Adrenal gland (tissue), 12 donors: Measurements from ENCODE around the gene PARD3B. TPM values are rescaled to one million over a fixed set of nuclear protein-coding genes. Genes with fewer than 3 reads are reported as not detected.

Experiments
- DNase-seq, 7 donors: peaks; one replicate each; pipeline ENCODE4 v3.0.0-alpha.2; 2019 to 2020
- H3K27ac ChIP-seq, 5 donors: fragments of 200-600 bp; sonication (generic) in 4 of 5; 1 replicate in 3 of 5; 2 replicates in 2 of 5; pipeline versions ENCODE4 v1.5.1 to v1.8.0; 2016 to 2020; ENCODE audit warnings: mild to moderate bottlenecking in 1 of 5
- H3K27me3 ChIP-seq: fragments of 200-600 bp; 2 replicates; pipeline ENCODE4 v1.8.0; 2021
- H3K36me3 ChIP-seq, 2 donors: fragments of 200-600 bp; replicated peaks in 1 of 2; 1 replicate in 1 of 2; 2 replicates in 1 of 2; pipeline versions ENCODE4 v1.5.1 to v1.8.0; 2018 to 2022
- H3K4me1 ChIP-seq, 2 donors: fragments of 200-600 bp; replicated peaks in 1 of 2; 1 replicate in 1 of 2; 2 replicates in 1 of 2; pipeline versions ENCODE4 v1.5.1 to v1.8.0; 2018 to 2021
- H3K4me3 ChIP-seq, 4 donors: fragments of 200-600 bp; sonication (generic) in 3 of 4; one replicate each; pipeline ENCODE4 v1.5.1; 2016 to 2018
- H3K9me3 ChIP-seq, 3 donors: fragments of 200-600 bp; sonication (generic) in 1 of 3; replicated peaks in 1 of 3; 1 replicate in 2 of 3; 2 replicates in 1 of 3; pipeline versions ENCODE4 v1.5.1 to v1.8.0; 2016 to 2021
- CTCF ChIP-seq, 6 experiments: fragments of 450-650 bp in 4 of 6; fragments of 200-600 bp in 2 of 6; sonication (generic) in 1 of 6; IDR thresholded peaks; 1 replicate in 5 of 6; 2 replicates in 1 of 6; pipeline versions ENCODE4 v1.5.1 to v1.8.0; 2016 to 2021; ENCODE audit warnings: antibody characterized with exemption in 6 of 6, mild to moderate bottlenecking in 2 of 6, moderate library complexity in 1 of 6
- POLR2A ChIP-seq, 2 donors: fragments of 450-650 bp; IDR thresholded peaks; one replicate each; pipeline ENCODE4 v1.6.1; 2017; ENCODE audit warnings: antibody characterized with exemption in 2 of 2, mild to moderate bottlenecking in 2 of 2, moderate library complexity in 1 of 2
- WGBS, 4 donors: extraction: QIAGEN DNeasy Blood & Tissue Kit in 2 of 4; methylation state at CpG; one replicate each; pipeline versions ENCODE4 v1.1.5 to v1.1.7; 2013 to 2017; 5-methylcytosine and 5-hydroxymethylcytosine counted together
- intact Hi-C, 2 donors: fragments of 100-400 bp; cut with DNase I; formaldehyde crosslinking; loops; one replicate each; pipeline versions ENCODE4 v1.14.1 to v1.15.0; 2022 to 2023
- polyA plus RNA-seq, 3 donors: library from polyadenylated mRNA; stranded (reverse); fragments of 200-250 nt in 2 of 3; fragments of 350-450 nt in 1 of 3; fragmentation: Illumina TruSeq in 1 of 3; extraction: RNeasy Lipid Tissue Mini Kit (QIAGEN cat#74804) in 1 of 3; gene quantifications; one replicate each; pipeline ENCODE4 v1.2.3, GENCODE V29; 2013 to 2014
- total RNA-seq, 9 donors: library from RNA; depleted of rRNA in 4 of 9; stranded (reverse); fragments of >200 nt in 4 of 9; fragments of 120-200 nt in 1 of 9; fragmentation: NEBNext Ultra II Directional in 1 of 9; extraction: Animal tissue kit (Norgen Biotek cat#: 25700) in 1 of 9; gene quantifications; one replicate each; pipeline versions ENCODE4 v1.1.0 to v1.2.4, GENCODE V29; 2013 to 2023
- donor health status: healthy with polysubstance abuse.
- donor health status: Bipolar disorder and iron deficiency.
- donor health status: DM: yes; HTN: yes; CAD: no.
- donor health status: DM: no; HTN: no; CAD: no.
- donor health status: DM: no; HTN: no; CAD: no.
- donor health status: DM: yes; HTN: yes; CAD: no.

PARD3B gene
- total and polyA plus RNA-seq, 12 donors, result 1.9 to 20.4 (median 9.5) TPM

DNA sequence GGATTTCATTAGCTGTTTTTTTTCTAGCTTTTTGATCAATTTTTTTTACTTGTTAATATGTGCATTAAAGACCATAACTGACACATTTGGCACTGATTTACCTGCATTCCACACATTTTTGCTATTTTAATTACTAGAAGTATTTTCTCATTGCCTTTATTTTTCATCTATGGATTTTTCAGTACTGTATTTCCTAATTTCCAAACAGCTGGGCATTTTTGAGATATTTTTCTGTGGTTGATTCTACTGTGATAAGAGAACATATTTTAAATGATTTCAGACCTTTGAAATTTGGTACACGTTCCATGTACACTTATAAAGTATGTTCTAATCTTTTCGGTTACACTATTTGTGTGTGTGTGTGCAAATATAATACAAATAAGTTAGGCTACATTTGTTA is 135.3 kb downstream of the PARD3B start:
- Histone ChIP-seq H3K27ac (no peak overlapping the region), H3K4me3 (no peak overlapping the region), H3K9me3 (peaks cover 0 to 9% (median 0%) of the 10 kb centered on the region in 3 donors), H3K36me3 (no peaks in the 10 kb centered on the region), H3K4me1 (no peaks in the 10 kb centered on the region), H3K27me3 (no peaks in the 10 kb centered on the region)
- intact Hi-C loops, result no loop called here
- 70 to 89% (median 83%) methylated on average over 2 of the region's 2 CpGs for WGBS, 4 donors
- no peak for DNase-seq
- no peak for TF ChIP-seq CTCF (IDR thresholded peaks at IDR 0.05)
- TF ChIP-seq POLR2A (IDR thresholded peaks at IDR 0.05), result no peak

- Histone ChIP-seq H3K27ac (no peak overlapping the region), H3K9me3 (peaks cover 0 to 9% (median 0%) of the 10 kb centered on the region in 3 donors), H3K4me1 (no peaks in the 10 kb centered on the region), H3K36me3 (no peaks in the 10 kb centered on the region), H3K27me3 (no peaks in the 10 kb centered on the region), H3K4me3 (no peak overlapping the region)
- no peak for DNase-seq
- no peak for TF ChIP-seq CTCF (IDR thresholded peaks at IDR 0.05)
- no peak for TF ChIP-seq POLR2A (IDR thresholded peaks at IDR 0.05)
- intact Hi-C loops, result no loop called here
- 34 to 60% (median 56%) methylated on average over 2 of the region's 2 CpGs for WGBS, 4 donors
Measured at GRCh38 chr2:204681412-204681811, 136.1 kb downstream of the PARD3B start.

DNA sequence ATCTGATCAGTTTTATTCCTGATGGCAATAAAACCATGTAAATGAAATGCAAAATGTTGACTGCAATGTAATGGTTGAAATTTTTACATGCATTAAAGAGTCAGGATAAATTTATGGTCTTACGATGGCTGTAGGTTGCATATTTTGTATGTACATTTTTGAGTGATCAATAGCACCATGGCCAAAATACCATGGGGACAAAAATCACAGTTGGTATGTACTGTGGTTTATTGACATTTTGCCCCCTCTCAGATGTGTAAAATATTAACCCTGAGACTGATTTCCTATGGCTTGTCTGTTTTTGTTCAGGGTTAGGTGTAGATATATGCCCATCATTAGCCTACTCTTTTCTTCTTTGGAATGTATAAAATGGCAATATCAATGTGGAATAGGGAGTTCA is 138.1 kb downstream of the PARD3B start:
- intact Hi-C loops, result no loop called here
- Histone ChIP-seq H3K36me3 (no peaks in the 10 kb centered on the region), H3K4me1 (no peaks in the 10 kb centered on the region), H3K27me3 (no peaks in the 10 kb centered on the region), H3K9me3 (peaks cover 0 to 9% (median 0%) of the 10 kb centered on the region in 3 donors), H3K27ac (no peak overlapping the region), H3K4me3 (no peak overlapping the region)
- no peak for TF ChIP-seq CTCF (IDR thresholded peaks at IDR 0.05)
- no peak for TF ChIP-seq POLR2A (IDR thresholded peaks at IDR 0.05)
- no peak for DNase-seq
- 97% methylated on average over 1 of the region's 1 CpG for WGBS, 4 donors

GRCh38 chr2:204686406-204686805 is 141.1 kb downstream of the PARD3B start:
- no peaks in the 10 kb centered on the region for H3K27me3 ChIP-seq
- H3K27ac ChIP-seq, result no peak overlapping the region
- no peak for DNase-seq
- intact Hi-C loops, result no loop called here
- no peak overlapping the region for H3K4me3 ChIP-seq
- no peaks in the 10 kb centered on the region for H3K4me1 ChIP-seq
- WGBS, 4 donors, result 86 to 90% (median 88%) methylated on average over 3 of the region's 3 CpGs
- TF ChIP-seq POLR2A (IDR thresholded peaks at IDR 0.05) (no peak), CTCF (IDR thresholded peaks at IDR 0.05) (no peak)
- H3K9me3 ChIP-seq, result no peaks in the 10 kb centered on the region
- H3K36me3 ChIP-seq, result no peaks in the 10 kb centered on the region
